DOHH2 (cell line): ENCODE data around the gene GALNT14.

Experiments
- H3F3A ChIP-seq: fragments of 200-600 bp; sonication (generic), shearing (Covaris generic); 2 replicates; pipeline ENCODE4 v1.6.0; 2016; ENCODE audit warnings: antibody characterized with exemption, mild to moderate bottlenecking; ENCODE audit not compliant: control insufficient read depth, insufficient read depth
- H3K27ac ChIP-seq: fragments of 200-600 bp; sonication (generic); 2 replicates; pipeline ENCODE4 v1.5.1; 2014; ENCODE audit warnings: low read depth, mild to moderate bottlenecking, low read length, moderate library complexity
- H3K27me3 ChIP-seq: fragments of 200-600 bp; sonication (generic); 2 replicates; pipeline ENCODE4 v1.6.1; 2014; ENCODE audit warnings: mild to moderate bottlenecking, low read length, mixed read lengths; ENCODE audit not compliant: control insufficient read depth
- H3K36me3 ChIP-seq: fragments of 200-600 bp; sonication (generic); 2 replicates; pipeline ENCODE4 v1.6.1; 2014; ENCODE audit warnings: mild to moderate bottlenecking, low read length, moderate library complexity, mixed read lengths; ENCODE audit not compliant: control insufficient read depth
- H3K4me1 ChIP-seq: fragments of 200-600 bp; sonication (generic); 2 replicates; pipeline ENCODE4 v1.6.1; 2014; ENCODE audit warnings: mild to moderate bottlenecking, low read length, mixed read lengths; ENCODE audit not compliant: control insufficient read depth
- H3K4me2 ChIP-seq: fragments of 200-600 bp; sonication (generic); 2 replicates; pipeline ENCODE4 v1.6.0; 2014; ENCODE audit warnings: mild to moderate bottlenecking, low read length, moderate library complexity
- H3K4me3 ChIP-seq: fragments of 200-600 bp; sonication (generic); 2 replicates; pipeline ENCODE4 v1.5.1; 2014; ENCODE audit warnings: mild to moderate bottlenecking, low read length, mixed read lengths
- H3K79me2 ChIP-seq: fragments of 200-600 bp; sonication (generic); 2 replicates; pipeline ENCODE4 v1.6.1; 2014; ENCODE audit warnings: mild to moderate bottlenecking, low read length, mixed read lengths; ENCODE audit not compliant: control insufficient read depth
- H3K9me2 ChIP-seq: fragments of 200-600 bp; sonication (generic); replicated peaks from 2 replicates; pipeline ENCODE4 v1.6.1; 2014; ENCODE audit warnings: mild to moderate bottlenecking, low read length, mixed read lengths; ENCODE audit not compliant: control insufficient read depth
- H3K9me3 ChIP-seq: fragments of 200-600 bp; sonication (generic); 2 replicates; pipeline ENCODE4 v1.6.1; 2014; ENCODE audit warnings: antibody characterized with exemption, low read length, mixed read lengths; ENCODE audit not compliant: control insufficient read depth, insufficient read depth
- H4K20me1 ChIP-seq: fragments of 200-600 bp; sonication (generic); 2 replicates; pipeline ENCODE4 v1.6.0; 2014; ENCODE audit warnings: low read depth, mild to moderate bottlenecking, antibody characterized with exemption, low read length, moderate library complexity; ENCODE audit not compliant: control insufficient read depth, insufficient read depth
- EZH2phosphoT487 ChIP-seq: fragments of 200-600 bp; sonication (generic); IDR thresholded peaks from 2 replicates; pipeline ENCODE4 v1.6.1; 2017; ENCODE audit warnings: borderline replicate concordance, mild to moderate bottlenecking, antibody characterized with exemption, low read length, moderate library complexity, mixed read lengths
- TF ChIP-seq, protein P1 (sequence below): fragments of 200-600 bp; sonication (generic); IDR thresholded peaks from one replicate; pipeline ENCODE4 v1.5.1; 2014; ENCODE audit warnings: antibody characterized with exemption, mild to moderate bottlenecking, low read depth, low read length; ENCODE audit not compliant: poor library complexity, severe bottlenecking

The GALNT14 gene

DNA sequence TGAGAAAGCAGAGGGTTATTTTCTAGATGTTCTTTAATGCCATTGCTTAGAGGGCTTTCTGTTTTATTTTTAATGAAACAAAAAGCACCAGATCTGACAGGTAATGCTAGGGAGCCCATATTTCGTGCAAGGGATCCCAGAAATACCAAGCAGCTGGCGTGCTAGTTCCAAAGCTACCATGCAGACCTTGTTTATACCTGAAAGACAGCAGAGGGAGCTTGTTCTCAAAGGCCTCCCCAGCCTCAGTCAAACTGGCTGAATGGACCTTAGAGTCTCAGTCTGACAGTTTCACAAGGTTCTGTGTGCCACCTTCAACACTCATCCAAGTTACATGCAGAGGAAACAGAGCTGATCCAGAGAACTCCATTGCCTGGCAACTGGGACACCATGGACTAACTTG is 48.6 kb downstream of the GALNT14 start:
- TF ChIP-seq, protein P1, sequence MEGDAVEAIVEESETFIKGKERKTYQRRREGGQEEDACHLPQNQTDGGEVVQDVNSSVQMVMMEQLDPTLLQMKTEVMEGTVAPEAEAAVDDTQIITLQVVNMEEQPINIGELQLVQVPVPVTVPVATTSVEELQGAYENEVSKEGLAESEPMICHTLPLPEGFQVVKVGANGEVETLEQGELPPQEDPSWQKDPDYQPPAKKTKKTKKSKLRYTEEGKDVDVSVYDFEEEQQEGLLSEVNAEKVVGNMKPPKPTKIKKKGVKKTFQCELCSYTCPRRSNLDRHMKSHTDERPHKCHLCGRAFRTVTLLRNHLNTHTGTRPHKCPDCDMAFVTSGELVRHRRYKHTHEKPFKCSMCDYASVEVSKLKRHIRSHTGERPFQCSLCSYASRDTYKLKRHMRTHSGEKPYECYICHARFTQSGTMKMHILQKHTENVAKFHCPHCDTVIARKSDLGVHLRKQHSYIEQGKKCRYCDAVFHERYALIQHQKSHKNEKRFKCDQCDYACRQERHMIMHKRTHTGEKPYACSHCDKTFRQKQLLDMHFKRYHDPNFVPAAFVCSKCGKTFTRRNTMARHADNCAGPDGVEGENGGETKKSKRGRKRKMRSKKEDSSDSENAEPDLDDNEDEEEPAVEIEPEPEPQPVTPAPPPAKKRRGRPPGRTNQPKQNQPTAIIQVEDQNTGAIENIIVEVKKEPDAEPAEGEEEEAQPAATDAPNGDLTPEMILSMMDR, result no peak
- no peak for TF ChIP-seq EZH2phosphoT487

DNA sequence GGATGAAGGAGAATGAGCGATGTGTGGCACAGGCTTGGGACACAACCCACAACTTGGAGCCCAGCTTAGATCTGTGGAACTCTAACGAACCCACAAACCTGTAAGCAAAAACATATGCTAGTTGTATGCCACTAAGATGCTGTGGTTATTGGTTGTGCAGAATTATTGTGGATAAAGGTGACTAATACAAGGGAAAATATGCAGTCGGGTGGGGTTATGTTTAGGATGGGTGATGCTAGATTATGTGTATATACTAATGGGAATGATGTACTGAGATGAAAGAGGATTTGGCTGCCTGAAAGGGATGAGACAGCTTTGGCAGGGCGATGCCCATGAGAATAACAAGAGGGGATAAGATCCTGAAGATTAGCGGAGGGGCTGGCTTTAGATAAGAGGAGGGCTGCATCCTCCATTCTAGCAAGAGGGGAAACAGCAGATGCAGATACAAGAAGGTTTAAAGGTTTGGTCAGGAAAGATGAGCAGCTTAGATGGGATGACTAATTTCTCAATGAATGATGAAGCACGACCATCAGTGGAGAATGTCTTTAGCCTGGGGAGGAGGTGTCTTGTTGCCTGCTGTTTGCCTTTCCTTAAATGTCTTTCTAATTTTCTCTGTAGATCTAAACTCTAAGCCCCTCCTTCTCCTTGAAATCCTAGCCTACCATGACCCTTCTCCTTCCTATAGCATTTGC is 49.6 kb downstream of the GALNT14 start:
- no peaks in the 10 kb centered on the region for H4K20me1 ChIP-seq
- no peaks in the 10 kb centered on the region for H3F3A ChIP-seq
- H3K9me3 ChIP-seq, result no peaks in the 10 kb centered on the region
- no peaks in the 10 kb centered on the region for H3K27me3 ChIP-seq
- no peaks in the 10 kb centered on the region for H3K36me3 ChIP-seq
- H3K4me2 ChIP-seq, result no peak overlapping the region
- no peak overlapping the region for H3K27ac ChIP-seq
- no peak overlapping the region for H3K4me3 ChIP-seq
- H3K4me1 ChIP-seq, result no peaks in the 10 kb centered on the region
- no peaks in the 10 kb centered on the region for H3K79me2 ChIP-seq
- TF ChIP-seq, protein P1, result no peak
- TF ChIP-seq EZH2phosphoT487, result no peak
- no peaks in the 10 kb centered on the region for H3K9me2 ChIP-seq

More for the DNA sequence above, 48.6 kb downstream of the GALNT14 start:
- Histone ChIP-seq H3F3A (no peaks in the 10 kb centered on the region), H3K9me2 (no peaks in the 10 kb centered on the region), H3K4me3 (no peak overlapping the region), H3K79me2 (no peaks in the 10 kb centered on the region), H3K9me3 (no peaks in the 10 kb centered on the region), H3K36me3 (no peaks in the 10 kb centered on the region), H3K4me2 (no peak overlapping the region), H3K4me1 (no peaks in the 10 kb centered on the region), H3K27me3 (no peaks in the 10 kb centered on the region), H3K27ac (no peak overlapping the region), H4K20me1 (no peaks in the 10 kb centered on the region)

DNA sequence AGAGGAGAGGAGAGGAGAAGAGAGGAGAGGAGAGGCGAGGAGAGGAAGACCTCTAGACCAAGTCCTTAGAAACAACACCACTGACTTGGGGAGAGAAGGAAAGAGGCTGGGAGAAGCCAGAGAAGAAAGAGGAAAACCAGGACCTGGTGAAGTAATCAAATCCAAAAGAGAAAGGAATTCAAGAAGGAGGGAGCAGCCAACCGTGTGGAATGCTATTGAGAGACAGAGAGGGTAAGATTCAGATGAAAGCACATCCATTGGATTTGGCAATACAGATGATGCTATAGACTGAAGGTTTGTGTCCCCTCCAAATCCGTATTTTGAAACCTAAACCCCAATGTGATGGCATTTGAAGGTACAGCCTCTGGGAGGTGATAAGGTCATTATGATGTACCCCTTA is 50.7 kb downstream of the GALNT14 start:
- no peaks in the 10 kb centered on the region for H3F3A ChIP-seq
- H3K4me1 ChIP-seq, result no peaks in the 10 kb centered on the region
- no peaks in the 10 kb centered on the region for H4K20me1 ChIP-seq
- no peaks in the 10 kb centered on the region for H3K79me2 ChIP-seq
- H3K9me2 ChIP-seq, result no peaks in the 10 kb centered on the region
- no peak overlapping the region for H3K4me3 ChIP-seq
- no peak overlapping the region for H3K27ac ChIP-seq
- no peaks in the 10 kb centered on the region for H3K9me3 ChIP-seq
- H3K36me3 ChIP-seq, result no peaks in the 10 kb centered on the region
- no peak overlapping the region for H3K4me2 ChIP-seq
- TF ChIP-seq, protein P1, result no peak
- TF ChIP-seq EZH2phosphoT487, result no peak
- no peaks in the 10 kb centered on the region for H3K27me3 ChIP-seq
